ENCODE results near the gene GSDMA. TPM values are rescaled to one million over a fixed set of nuclear protein-coding genes. Genes with fewer than 3 reads are reported as not detected.
"Not testable (repeated sequence)": the region's sequence is repeated elsewhere in the genome, so short reads cannot be mapped to it uniquely, and the experiment has no call there.

Gene GSDMA
- total and polyA plus RNA-seq, 9 of the 15 experiments (the other 6 are each of a cell fraction or from before 2014, with no cell fraction given), result 0.04 to 0.13 (median 0.07) TPM; not detected in 2

DNA sequence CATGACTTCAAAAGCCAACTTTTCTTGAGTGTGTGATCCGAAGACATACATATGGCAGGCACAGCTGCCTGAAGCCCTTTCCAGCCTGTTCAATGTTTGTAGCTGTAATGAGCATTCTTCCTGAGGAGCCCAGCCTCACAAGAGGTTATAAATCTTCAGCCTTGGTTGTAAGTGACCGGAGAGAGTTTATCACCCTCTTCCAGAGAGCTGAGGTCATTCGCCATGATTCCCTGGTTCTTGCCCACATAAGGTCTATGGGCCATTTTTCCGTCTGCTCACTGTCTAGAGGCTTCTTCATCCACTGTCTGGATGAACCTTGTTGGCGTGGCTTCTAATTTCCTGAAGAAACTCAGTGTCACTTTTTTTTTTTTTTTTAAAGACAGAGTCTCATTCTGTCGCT is 42.7 kb downstream of the GSDMA start (continued):
- TF ChIP-seq, protein P1, sequence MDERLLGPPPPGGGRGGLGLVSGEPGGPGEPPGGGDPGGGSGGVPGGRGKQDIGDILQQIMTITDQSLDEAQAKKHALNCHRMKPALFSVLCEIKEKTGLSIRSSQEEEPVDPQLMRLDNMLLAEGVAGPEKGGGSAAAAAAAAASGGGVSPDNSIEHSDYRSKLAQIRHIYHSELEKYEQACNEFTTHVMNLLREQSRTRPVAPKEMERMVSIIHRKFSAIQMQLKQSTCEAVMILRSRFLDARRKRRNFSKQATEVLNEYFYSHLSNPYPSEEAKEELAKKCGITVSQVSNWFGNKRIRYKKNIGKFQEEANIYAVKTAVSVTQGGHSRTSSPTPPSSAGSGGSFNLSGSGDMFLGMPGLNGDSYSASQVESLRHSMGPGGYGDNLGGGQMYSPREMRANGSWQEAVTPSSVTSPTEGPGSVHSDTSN (CRISPR knock-in tag; IDR thresholded peaks at IDR 0.05; ENCODE audit: low read depth), result no peak
- TF ChIP-seq, protein P1 (tag; conservative IDR thresholded peaks at IDR 0.05; ENCODE audit: low read depth), result peak; percentile 91
- TF ChIP-seq PURB (CRISPR knock-in tag; IDR thresholded peaks at IDR 0.05; ENCODE audit: low read depth) (no peak), MTA2 (IDR thresholded peaks at IDR 0.05; ENCODE audit: low read depth) (peak; percentile 46; the same call in 1 of the 2 replicates), POLR2AphosphoS5 (IDR thresholded peaks at IDR 0.05; ENCODE audit: control insufficient read depth, insufficient read depth, low read depth, low read length) (peak; percentile 29; the same call in 1 of the 2 replicates), ZFX (CRISPR knock-in tag; IDR thresholded peaks at IDR 0.05) (no peak), CC2D1A (IDR thresholded peaks at IDR 0.05) (no peak), EP300 (IDR thresholded peaks at IDR 0.05; ENCODE audit: low read length) (0 out of 2 replicates have a peak, but pooled peaks have one; percentile 25)
- TF ChIP-seq, protein P2, sequence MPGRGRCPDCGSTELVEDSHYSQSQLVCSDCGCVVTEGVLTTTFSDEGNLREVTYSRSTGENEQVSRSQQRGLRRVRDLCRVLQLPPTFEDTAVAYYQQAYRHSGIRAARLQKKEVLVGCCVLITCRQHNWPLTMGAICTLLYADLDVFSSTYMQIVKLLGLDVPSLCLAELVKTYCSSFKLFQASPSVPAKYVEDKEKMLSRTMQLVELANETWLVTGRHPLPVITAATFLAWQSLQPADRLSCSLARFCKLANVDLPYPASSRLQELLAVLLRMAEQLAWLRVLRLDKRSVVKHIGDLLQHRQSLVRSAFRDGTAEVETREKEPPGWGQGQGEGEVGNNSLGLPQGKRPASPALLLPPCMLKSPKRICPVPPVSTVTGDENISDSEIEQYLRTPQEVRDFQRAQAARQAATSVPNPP (IDR thresholded peaks at IDR 0.05; ENCODE audit: borderline replicate concordance, insufficient read depth, insufficient read length), result no peak
- TF ChIP-seq, protein P3, sequence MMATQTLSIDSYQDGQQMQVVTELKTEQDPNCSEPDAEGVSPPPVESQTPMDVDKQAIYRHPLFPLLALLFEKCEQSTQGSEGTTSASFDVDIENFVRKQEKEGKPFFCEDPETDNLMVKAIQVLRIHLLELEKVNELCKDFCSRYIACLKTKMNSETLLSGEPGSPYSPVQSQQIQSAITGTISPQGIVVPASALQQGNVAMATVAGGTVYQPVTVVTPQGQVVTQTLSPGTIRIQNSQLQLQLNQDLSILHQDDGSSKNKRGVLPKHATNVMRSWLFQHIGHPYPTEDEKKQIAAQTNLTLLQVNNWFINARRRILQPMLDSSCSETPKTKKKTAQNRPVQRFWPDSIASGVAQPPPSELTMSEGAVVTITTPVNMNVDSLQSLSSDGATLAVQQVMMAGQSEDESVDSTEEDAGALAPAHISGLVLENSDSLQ (IDR thresholded peaks at IDR 0.05), result peak; percentile 86

DNA sequence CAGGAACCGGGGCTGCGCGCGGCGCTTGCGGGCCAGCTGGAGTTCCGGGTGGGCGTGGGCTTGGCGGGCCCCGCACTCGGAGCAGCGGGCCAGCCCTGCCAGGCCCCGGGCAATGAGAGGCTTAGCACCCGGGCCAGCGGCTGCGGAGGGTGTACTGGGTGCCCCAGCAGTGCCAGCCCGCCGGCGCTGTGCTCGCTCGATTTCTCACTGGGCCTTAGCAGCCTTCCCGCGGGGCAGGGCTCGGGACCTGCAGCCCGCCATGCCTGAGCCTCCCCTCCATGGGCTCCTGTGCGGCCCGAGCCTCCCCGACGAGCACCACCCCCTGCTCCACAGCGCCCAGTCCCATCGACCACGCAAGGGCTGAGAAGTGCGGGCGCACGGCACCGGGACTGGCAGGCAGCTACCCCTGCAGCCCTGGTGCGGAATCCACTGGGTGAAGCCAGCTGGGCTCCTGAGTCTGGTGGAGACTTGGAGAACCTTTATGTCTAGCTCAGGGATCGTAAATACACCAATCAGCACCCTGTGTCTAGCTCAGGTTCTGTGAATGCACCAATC is 48.2 kb downstream of the GSDMA start:
- H3K27ac ChIP-seq (ENCODE audit: extremely low read depth, low read depth, low read length); H2AFZ ChIP-seq (ENCODE audit: low read depth, low read length); H3K79me2 ChIP-seq (ENCODE audit: control insufficient read depth, insufficient read depth, low read length); H3K9me3 ChIP-seq (replicated peaks; ENCODE audit: control insufficient read depth, insufficient read depth, low read depth, low read length); H3K4me3 ChIP-seq; H3K9ac ChIP-seq (ENCODE audit: insufficient read depth in 1 of 2, low read depth in 2 of 2, low read length in 2 of 2); H3K36me3 ChIP-seq (ENCODE audit: control insufficient read depth, insufficient read depth, low read length); H3K9me1 ChIP-seq (ENCODE audit: control insufficient read depth, insufficient read depth, low read length); ATAC-seq; H3K4me2 ChIP-seq (ENCODE audit: insufficient read depth, low read length); H4K20me1 ChIP-seq (replicated peaks; ENCODE audit: control insufficient read depth, insufficient read depth, low read length); CTCF ChIA-PET (ENCODE audit: low intra/inter-chr PET ratio); H3K27me3 ChIP-seq (ENCODE audit: control insufficient read depth in 2 of 2, insufficient read depth in 2 of 2, low read length in 2 of 2); DNase-seq (ENCODE audit: extremely low read depth in 1 of 4, low spot score in 3 of 4); BruUV-seq (replicated peaks); FAIRE-seq: not testable (repeated sequence)
- intact Hi-C loops (cut with micrococcal nuclease) (loop anchor here (5.0 to 10.0 kb wide), 4 partner anchors 154 to 344 kb away; partner anchors contain the start of gene CDC6), in situ Hi-C loops (cut with MboI) (loop anchor here (10.0 to 25.0 kb wide), 2 partner anchors 276 to 344 kb away; partner anchors contain the start of gene CDC6)
- peaks cover 5 to 37% of the 10 kb centered on the region in 2 experiments; a peak in 4 of 5 replicates for H3K4me1 ChIP-seq (replicated peaks in 1 of 2; ENCODE audit: control insufficient read depth in 2 of 2, insufficient read depth in 2 of 2, low read length in 2 of 2)
- 88% methylated on average over 25 of the region's 38 CpGs for WGBS (ENCODE audit: insufficient coverage, low coverage, missing lambda C conversion rate)
- POLR2A ChIA-PET, result interaction anchor here (0.6 to 4.1 kb wide), 4 partner anchors 9 to 133 kb away, joined by 3 to 13 read pairs (median 3); no protein-coding TSS in a partner anchor

Data from K562 (cell line).